ENCODE data around the gene FAM200C.

FAM200C gene

GRCh38 chr5:160366230-160366629, 33.6 kb downstream of the FAM200C start:
- DNase-seq, result no peak

GRCh38 chr5:160363660-160364395, 36.0 kb downstream of the FAM200C start:
- DNase-seq, result no peak

GRCh38 chr5:160363211-160363610, 36.6 kb downstream of the FAM200C start:
- no peak for DNase-seq

- no peak for DNase-seq
Measured at GRCh38 chr5:160361624-160362228, 38.1 kb downstream of the FAM200C start.

GRCh38 chr5:160360310-160360709, 39.5 kb downstream of the FAM200C start:
- no peak for DNase-seq

- DNase-seq, result no peak
Measured at GRCh38 chr5:160359816-160360215, 40.0 kb downstream of the FAM200C start.

- DNase-seq, result no peak
Measured at GRCh38 chr5:160359242-160359641, 40.6 kb downstream of the FAM200C start.

GRCh38 chr5:160357861-160358411, 41.9 kb downstream of the FAM200C start:
- DNase-seq, result no peak

GRCh38 chr5:160357394-160357793, 42.5 kb downstream of the FAM200C start:
- no peak for DNase-seq

- no peak for DNase-seq
Measured at GRCh38 chr5:160356550-160357347, 43.1 kb downstream of the FAM200C start.

- no peak for DNase-seq
Measured at GRCh38 chr5:160354666-160355065, 45.2 kb downstream of the FAM200C start.

- DNase-seq, result no peak
Measured at GRCh38 chr5:160353379-160353778, 46.5 kb downstream of the FAM200C start.

- no peak for DNase-seq
Measured at GRCh38 chr5:160352308-160352707, 47.5 kb downstream of the FAM200C start.

- no peak for DNase-seq
Measured at GRCh38 chr5:160349935-160350303, 49.9 kb downstream of the FAM200C start.

GRCh38 chr5:160349249-160349934, 50.5 kb downstream of the FAM200C start:
- DNase-seq, result no peak

- DNase-seq, result no peak
Measured at GRCh38 chr5:160348080-160348479, 51.8 kb downstream of the FAM200C start.

GRCh38 chr5:160347448-160347847, 52.4 kb downstream of the FAM200C start:
- no peak for DNase-seq
